ENCODE data around the gene PHETA2. TPM values are rescaled to one million over a fixed set of nuclear protein-coding genes. Genes with fewer than 3 reads are reported as not detected.

PHETA2 gene
- total RNA-seq, 1 experiment from 2014 or later, result 4.5 TPM

- Histone ChIP-seq H3K27me3 (ENCODE audit: insufficient read depth, low read depth) (no peaks in the 10 kb centered on the region), H3F3A (ENCODE audit: insufficient read depth, low read depth) (peaks cover 4% of the 10 kb centered on the region; the same call in 1 of the 2 replicates), H3K4me3 (peak within 1 kb of the TSS; percentile 85), H3K79me2 (ENCODE audit: low read depth) (peaks cover 19% of the 10 kb centered on the region), H2AFZ (peak within 1 kb of the TSS; percentile 92), H3K9me2 (ENCODE audit: insufficient read depth) (no peaks in the 10 kb centered on the region), H3K4me1 (replicated peaks; ENCODE audit: insufficient read depth) (peaks cover 14% of the 10 kb centered on the region), H3K27ac (peak within 1 kb of the TSS; percentile 81), H3K4me2 (peak within 1 kb of the TSS; percentile 94), H3K36me3 (ENCODE audit: low read depth) (no peaks in the 10 kb centered on the region), H4K20me1 (ENCODE audit: insufficient read depth) (no peaks in the 10 kb centered on the region), H3K9me3 (ENCODE audit: insufficient read depth, low read depth) (no peaks in the 10 kb centered on the region; the same call in 1 of the 2 replicates)
- ChIA-PET CTCF (interaction anchor here (0.9 kb wide), 1 partner anchor 333 kb away, joined by 3 read pairs; no protein-coding TSS in a partner anchor), POLR2A (ENCODE audit: unreplicated experiment) (interaction anchor here (0.5 to 0.7 kb wide), 3 partner anchors 11 to 1064 kb away, joined by 3 to 4 read pairs (median 4); partner anchors contain the start of gene NDUFA6)
- no TSS peak for BruUV-seq (replicated peaks)
- DNase-seq, result peak; percentile 95 to 98
- TF ChIP-seq EZH2 (IDR thresholded peaks at IDR 0.05; ENCODE audit: low read depth) (no peak), CTCF (conservative IDR thresholded peaks at IDR 0.05) (no peak)
- intact Hi-C loops (cut with micrococcal nuclease; ENCODE audit: unreplicated experiment), result loop anchor here (1.0 to 10.0 kb wide), 3 partner anchors 9 to 135 kb away; partner anchors contain the start of genes CENPM, NAGA and NDUFA6
These were observed 5.5 kb downstream of the PHETA2 start, which contains the start of gene SMDT1 for GRCh38 chr22:42079319-42080251. Gene SMDT1, plus strand, starts transcription at chr22:42079700. Its CDS starts 69 bp downstream, at chr22:42079769.

GRCh38 chr22:42080287-42080686, 6.2 kb downstream of the PHETA2 start:
- CTCF ChIA-PET, result interaction anchor here (0.9 kb wide), 1 partner anchor 333 kb away, joined by 3 read pairs; no protein-coding TSS in a partner anchor
- BruUV-seq (replicated peaks), result TSS peak; percentile 17

More at GRCh38 chr22:42080287-42080686, 6.2 kb downstream of the PHETA2 start:
- no peak overlapping the region for H3K27ac ChIP-seq
- H3K4me3 ChIP-seq, result peak overlapping the region; percentile 85
- DNase-seq, result peak in 1 of 2 experiments; percentile 14
- no peaks in the 10 kb centered on the region for H4K20me1 ChIP-seq (ENCODE audit: insufficient read depth)
- TF ChIP-seq CTCF (conservative IDR thresholded peaks at IDR 0.05) (no peak), EZH2 (IDR thresholded peaks at IDR 0.05; ENCODE audit: low read depth) (no peak)
- H2AFZ ChIP-seq, result peak overlapping the region; percentile 92
- peaks cover 4% of the 10 kb centered on the region; the same call in 1 of the 2 replicates for H3F3A ChIP-seq (ENCODE audit: insufficient read depth, low read depth)
- POLR2A ChIA-PET (ENCODE audit: unreplicated experiment), result interaction anchor here (0.7 kb wide), 2 partner anchors 133 to 383 kb away, joined by 5 to 10 read pairs; partner anchors contain the start of gene CENPM
- no peaks in the 10 kb centered on the region for H3K36me3 ChIP-seq (ENCODE audit: low read depth)
- H3K4me1 ChIP-seq (replicated peaks; ENCODE audit: insufficient read depth), result peaks cover 14% of the 10 kb centered on the region
- peaks cover 19% of the 10 kb centered on the region for H3K79me2 ChIP-seq (ENCODE audit: low read depth)
- peak overlapping the region; percentile 94 for H3K4me2 ChIP-seq
- H3K9me3 ChIP-seq (ENCODE audit: insufficient read depth, low read depth), result no peaks in the 10 kb centered on the region; the same call in 1 of the 2 replicates
- intact Hi-C loops (cut with micrococcal nuclease; ENCODE audit: unreplicated experiment), result no loop called here
- no peaks in the 10 kb centered on the region for H3K9me2 ChIP-seq (ENCODE audit: insufficient read depth)
- H3K27me3 ChIP-seq (ENCODE audit: insufficient read depth, low read depth), result no peaks in the 10 kb centered on the region

Measured in PC-9 (cell line).